GM12872 (cell line): Measurements from ENCODE around the gene PDZRN4.

Experiments used
- TF ChIP-seq, protein P1 (sequence below): IDR thresholded peaks from 3 replicates; pipeline ENCODE4 v1.5.1; 2011; ENCODE audit warnings: low read depth, mild to moderate bottlenecking, low read length, moderate library complexity; ENCODE audit not compliant: insufficient read depth

PDZRN4 gene

GRCh38 chr12:41288142-41288811 is 100.2 kb downstream of the PDZRN4 start:
- TF ChIP-seq, protein P1, sequence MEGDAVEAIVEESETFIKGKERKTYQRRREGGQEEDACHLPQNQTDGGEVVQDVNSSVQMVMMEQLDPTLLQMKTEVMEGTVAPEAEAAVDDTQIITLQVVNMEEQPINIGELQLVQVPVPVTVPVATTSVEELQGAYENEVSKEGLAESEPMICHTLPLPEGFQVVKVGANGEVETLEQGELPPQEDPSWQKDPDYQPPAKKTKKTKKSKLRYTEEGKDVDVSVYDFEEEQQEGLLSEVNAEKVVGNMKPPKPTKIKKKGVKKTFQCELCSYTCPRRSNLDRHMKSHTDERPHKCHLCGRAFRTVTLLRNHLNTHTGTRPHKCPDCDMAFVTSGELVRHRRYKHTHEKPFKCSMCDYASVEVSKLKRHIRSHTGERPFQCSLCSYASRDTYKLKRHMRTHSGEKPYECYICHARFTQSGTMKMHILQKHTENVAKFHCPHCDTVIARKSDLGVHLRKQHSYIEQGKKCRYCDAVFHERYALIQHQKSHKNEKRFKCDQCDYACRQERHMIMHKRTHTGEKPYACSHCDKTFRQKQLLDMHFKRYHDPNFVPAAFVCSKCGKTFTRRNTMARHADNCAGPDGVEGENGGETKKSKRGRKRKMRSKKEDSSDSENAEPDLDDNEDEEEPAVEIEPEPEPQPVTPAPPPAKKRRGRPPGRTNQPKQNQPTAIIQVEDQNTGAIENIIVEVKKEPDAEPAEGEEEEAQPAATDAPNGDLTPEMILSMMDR: no peak

DNA sequence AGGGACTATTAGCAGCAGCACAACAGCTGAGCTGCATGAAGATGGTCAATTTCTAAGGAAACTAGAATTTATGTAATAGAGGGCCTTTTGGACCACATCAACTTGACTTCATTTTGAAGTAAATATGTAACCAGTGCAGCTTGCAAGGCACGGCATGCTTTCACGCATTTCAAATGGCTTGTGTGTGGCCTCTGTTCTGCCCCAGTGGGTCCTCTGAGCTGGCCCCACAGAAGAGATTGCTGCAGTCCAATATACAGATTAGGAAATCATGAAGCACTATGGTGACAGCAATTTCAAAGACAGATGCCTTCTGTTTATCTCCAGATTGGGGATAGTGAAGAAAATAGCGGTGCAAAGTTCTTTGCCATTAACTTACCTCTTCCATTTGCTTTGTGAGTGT is 101.4 kb downstream of the PDZRN4 start:
- TF ChIP-seq, protein P1: no peak

DNA sequence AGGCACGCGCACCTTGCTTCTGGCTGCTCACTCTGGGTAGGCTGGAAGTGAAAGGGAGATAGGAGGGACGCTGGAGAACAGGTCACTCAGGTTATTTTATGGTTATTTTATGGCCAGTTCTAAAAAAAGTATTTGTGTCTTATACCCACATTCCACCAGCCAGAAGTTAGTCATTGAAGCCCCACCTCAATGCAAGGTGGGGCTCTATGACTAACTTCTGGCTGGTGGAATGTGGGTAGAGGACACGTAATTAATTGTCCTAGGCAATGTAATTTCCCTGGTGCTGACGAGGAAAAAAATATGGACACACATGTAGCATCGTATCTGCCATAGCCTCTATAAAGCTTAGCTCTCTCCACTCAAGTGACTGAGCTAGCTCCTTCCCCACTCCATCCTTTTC is 104.9 kb downstream of the PDZRN4 start:
- TF ChIP-seq, protein P1: no peak

- TF ChIP-seq, protein P1: no peak
These were observed 105.3 kb downstream of the PDZRN4 start for GRCh38 chr12:41293461-41293860.

DNA sequence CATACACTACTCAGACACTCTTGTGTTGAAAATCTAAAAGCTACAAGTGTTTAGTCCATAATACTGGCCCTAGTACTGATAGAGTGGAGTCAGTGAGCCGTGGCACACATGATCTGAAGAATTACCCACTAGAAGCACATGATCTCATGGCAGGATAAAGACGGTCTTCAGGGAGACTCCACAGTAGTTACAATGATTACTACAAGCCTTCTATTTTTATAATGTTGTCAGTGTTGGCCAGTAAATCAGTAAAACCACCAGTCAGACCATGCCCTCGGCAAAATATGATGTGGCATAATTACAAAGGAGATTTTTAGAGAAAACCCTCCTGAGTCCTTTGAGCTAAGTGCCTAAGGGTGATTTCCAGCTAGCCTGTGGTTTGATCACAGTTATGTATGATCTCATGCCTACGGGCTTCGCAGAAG is 114.9 kb downstream of the PDZRN4 start:
- TF ChIP-seq, protein P1: no peak

DNA sequence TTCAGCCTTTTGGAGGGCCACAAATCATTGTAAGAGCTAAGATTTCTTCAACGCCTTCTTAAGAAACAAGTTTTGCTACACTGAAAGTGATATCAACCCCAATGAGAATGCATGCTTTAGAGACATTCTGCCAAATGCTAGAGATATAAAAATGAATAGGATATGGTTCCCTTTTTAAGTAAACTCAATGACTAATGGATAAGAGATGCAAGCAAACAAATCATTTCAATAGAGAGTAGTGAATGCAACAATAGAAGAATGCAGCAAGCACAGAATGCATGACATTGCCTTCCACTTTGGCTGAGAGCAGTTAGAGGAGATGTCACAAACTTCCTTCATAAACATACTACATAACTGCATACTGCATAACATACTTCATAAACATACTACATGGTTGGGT is 116.4 kb downstream of the PDZRN4 start:
- TF ChIP-seq, protein P1: no peak

DNA sequence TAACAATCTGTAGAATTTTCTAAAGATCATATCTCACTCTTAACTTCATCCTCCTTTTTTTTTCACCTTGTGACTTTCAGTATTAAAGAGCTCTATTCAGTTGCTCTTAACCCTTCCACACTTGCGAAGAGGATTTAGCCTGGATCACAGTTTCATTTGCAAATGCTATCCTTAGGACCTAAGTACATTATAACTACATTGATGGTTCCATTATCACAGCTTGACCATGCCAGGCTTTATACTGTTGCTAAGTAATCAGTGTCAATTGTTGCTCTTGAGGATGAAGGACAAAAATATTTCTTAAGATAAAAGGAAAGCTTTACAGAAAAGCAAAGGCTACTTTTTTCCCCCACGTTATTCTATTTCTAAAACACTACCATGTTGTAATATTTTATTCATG is 122.2 kb downstream of the PDZRN4 start:
- TF ChIP-seq, protein P1: no peak
